ENCODE data around the gene RAPGEF1. TPM values are rescaled to one million over a fixed set of nuclear protein-coding genes. Genes with fewer than 3 reads are reported as not detected.
A peak's percentile ranks its signal among the peaks of the same experiment; 100 is the strongest.
"Not testable (repeated sequence)": the region's sequence is repeated elsewhere in the genome, so short reads cannot be mapped to it uniquely, and the experiment has no call there.

RAPGEF1 gene
- total RNA-seq, 4 donors from 2014 or later = 43.0 to 58.3 (median 51.7) TPM

DNA sequence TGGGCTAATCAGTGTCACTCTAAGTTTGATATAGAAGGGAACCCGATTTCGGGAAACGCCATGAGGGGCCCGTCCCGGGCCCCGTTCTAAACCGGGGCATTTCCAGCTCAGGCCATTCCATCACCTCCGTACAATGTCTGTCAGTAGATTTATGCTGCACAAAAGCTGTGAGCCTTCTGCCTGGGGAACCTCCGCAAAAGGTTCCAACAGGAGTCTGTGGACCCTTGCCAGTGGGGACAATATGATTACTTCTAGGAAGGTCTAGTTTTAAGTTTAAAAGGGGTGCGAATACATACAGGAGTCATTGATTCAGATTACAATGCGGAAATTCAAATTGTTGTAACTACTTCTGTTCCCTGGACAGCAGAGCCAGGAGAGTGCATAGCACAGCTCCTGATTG lies 57.6 kb downstream of the RAPGEF1 start:
- WGBS = 70% methylated on average over 11 of the region's 11 CpGs
- H3K9me3 ChIP-seq = no peaks in the 10 kb centered on the region
- no peaks in the 10 kb centered on the region for H3K27me3 ChIP-seq
- H3K4me3 ChIP-seq = no peak overlapping the region
- peak overlapping the region; percentile 14 for H3K27ac ChIP-seq
- no peak for TF ChIP-seq POLR2A (IDR thresholded peaks at IDR 0.05)
- TF ChIP-seq, protein P1, sequence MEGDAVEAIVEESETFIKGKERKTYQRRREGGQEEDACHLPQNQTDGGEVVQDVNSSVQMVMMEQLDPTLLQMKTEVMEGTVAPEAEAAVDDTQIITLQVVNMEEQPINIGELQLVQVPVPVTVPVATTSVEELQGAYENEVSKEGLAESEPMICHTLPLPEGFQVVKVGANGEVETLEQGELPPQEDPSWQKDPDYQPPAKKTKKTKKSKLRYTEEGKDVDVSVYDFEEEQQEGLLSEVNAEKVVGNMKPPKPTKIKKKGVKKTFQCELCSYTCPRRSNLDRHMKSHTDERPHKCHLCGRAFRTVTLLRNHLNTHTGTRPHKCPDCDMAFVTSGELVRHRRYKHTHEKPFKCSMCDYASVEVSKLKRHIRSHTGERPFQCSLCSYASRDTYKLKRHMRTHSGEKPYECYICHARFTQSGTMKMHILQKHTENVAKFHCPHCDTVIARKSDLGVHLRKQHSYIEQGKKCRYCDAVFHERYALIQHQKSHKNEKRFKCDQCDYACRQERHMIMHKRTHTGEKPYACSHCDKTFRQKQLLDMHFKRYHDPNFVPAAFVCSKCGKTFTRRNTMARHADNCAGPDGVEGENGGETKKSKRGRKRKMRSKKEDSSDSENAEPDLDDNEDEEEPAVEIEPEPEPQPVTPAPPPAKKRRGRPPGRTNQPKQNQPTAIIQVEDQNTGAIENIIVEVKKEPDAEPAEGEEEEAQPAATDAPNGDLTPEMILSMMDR (IDR thresholded peaks at IDR 0.05) = no peak
- DNase-seq (ENCODE audit: low spot score in 2 of 2) = no peak
- H3K4me1 ChIP-seq = peaks cover 42% of the 10 kb centered on the region
- H3K36me3 ChIP-seq = no peaks in the 10 kb centered on the region

DNA sequence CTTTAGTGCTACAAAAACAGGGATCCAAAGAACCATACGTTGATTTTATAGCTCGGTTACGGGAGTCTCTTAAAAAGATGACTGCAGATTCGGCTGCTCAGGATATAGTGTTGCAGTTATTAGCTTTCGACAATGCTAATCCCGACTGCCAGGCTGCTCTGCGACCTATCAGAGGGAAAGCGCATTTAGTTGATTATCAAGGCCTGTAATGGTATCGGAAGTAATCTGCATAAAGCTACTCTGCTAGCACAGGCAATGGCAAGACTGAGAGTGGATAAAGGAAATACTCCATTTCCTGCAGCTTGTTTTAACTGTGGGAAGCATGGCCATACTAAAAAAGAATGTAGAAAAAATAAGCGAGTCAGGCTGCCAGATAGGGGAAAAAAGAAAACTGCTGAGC lies 58.0 kb downstream of the RAPGEF1 start:
- not testable (repeated sequence) for H3K27me3 ChIP-seq; H3K27ac ChIP-seq; H3K9me3 ChIP-seq; H3K36me3 ChIP-seq; H3K4me3 ChIP-seq; DNase-seq (ENCODE audit: low spot score in 2 of 2)
- H3K4me1 ChIP-seq = peaks cover 47% of the 10 kb centered on the region
- WGBS = 66% methylated on average over 10 of the region's 10 CpGs

DNA sequence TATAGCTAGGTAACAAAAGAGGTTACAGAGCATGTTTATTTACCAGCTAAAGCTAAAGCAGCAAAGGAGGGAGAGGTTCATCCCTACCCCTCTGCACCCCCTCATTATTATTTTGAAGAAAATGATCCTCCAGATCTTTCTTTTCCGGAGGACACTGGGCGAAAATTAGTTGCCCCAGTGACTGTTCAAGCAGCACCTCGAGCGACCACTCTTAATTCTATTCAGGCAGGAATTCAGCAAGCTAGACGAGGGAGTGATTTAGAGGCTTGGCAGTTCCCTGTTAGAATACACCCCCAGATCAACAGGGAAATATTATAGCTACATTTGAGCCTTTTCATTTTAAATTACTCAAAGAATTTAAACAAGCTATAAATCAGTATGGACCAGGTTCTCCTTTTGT lies 58.8 kb downstream of the RAPGEF1 start:
- not testable (repeated sequence) for H3K27me3 ChIP-seq; DNase-seq (ENCODE audit: low spot score in 2 of 2); H3K4me3 ChIP-seq; H3K27ac ChIP-seq; H3K36me3 ChIP-seq; H3K9me3 ChIP-seq
- 88% methylated on average over 5 of the region's 5 CpGs for WGBS
- H3K4me1 ChIP-seq = peaks cover 54% of the 10 kb centered on the region

DNA sequence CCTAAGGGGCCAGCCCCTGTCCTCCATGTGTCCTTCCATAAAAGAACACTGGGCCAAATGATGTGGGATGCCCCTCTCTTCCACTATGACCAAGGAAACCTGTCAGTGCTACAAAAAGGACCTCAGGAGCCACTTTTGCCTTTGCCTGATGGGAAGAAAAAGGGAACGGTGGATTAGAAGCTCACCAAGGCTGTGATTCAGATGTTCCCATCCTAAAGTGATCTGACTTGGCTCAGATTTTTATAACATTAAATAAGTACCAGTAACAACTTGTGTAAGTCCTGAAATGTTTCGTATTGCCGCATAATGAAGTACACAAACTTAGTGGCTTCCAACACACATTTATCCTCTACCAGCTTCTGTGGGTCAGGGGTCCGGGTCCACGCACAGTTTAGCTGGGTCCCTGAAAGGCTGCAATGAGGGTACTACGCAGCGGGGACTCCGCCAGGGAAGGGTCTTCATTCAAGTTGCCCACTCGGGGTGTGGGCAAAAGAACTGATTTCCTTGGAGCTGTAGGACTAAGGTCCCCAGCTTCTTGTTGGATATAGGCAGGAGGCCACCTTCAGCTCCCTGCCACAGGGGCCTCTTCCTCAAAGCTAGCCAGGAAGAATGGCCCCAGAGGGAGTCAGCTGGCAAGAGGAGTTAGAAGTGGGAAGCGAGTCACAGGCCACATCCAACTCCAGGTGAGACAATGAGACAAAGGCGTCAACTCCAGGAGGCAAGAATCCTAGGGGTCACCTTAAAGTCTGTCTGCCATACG lies 60.4 kb downstream of the RAPGEF1 start:
- H3K4me3 ChIP-seq = no peak overlapping the region
- no peaks in the 10 kb centered on the region for H3K36me3 ChIP-seq
- H3K9me3 ChIP-seq = no peaks in the 10 kb centered on the region
- peak overlapping the region; percentile 91 for H3K27ac ChIP-seq
- peaks cover 71% of the 10 kb centered on the region for H3K4me1 ChIP-seq
- DNase-seq (ENCODE audit: low spot score in 2 of 2) = peak in 1 of 2 donors; percentile 44
- TF ChIP-seq, protein P1 (IDR thresholded peaks at IDR 0.05) = no peak
- TF ChIP-seq POLR2AphosphoS5 (IDR thresholded peaks at IDR 0.05) = no peak
- TF ChIP-seq EP300 (IDR thresholded peaks at IDR 0.05) = no peak
- no peak for TF ChIP-seq POLR2A (IDR thresholded peaks at IDR 0.05)
- H3K27me3 ChIP-seq = no peaks in the 10 kb centered on the region
- 70% methylated on average over 12 of the region's 12 CpGs for WGBS

DNA sequence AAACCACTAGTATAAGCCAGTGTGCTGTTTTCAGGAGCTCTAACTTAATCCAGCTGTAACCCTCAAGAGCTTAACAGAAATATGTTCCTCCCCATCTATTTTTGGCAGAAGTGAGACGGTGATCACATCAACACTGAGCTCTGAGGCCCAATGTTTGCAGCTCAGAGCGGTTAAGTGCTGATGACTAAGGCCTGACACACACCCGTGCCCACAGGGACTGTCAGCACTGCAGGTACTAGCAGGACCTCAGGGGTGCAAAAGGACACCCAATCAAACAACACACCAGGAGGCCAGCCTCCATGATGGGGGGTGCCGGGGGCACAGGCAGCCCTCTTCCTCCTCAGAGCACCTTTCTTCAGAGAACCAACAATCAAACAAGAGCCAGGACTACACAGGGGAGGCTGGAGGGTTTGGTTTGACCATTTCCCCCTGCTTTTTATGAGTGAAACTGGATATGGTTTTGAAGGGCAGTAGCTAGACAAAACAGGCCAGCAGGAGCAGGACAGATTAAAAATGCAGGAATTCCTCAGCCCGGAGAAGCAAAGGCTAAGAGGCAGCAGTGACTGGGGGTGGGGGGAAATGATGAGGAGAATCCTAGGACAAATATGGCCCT lies 61.3 kb downstream of the RAPGEF1 start:
- Histone ChIP-seq H3K36me3 (no peaks in the 10 kb centered on the region), H3K9me3 (no peaks in the 10 kb centered on the region), H3K4me3 (no peak overlapping the region), H3K27ac (peak overlapping the region; percentile 91), H3K4me1 (peaks cover 79% of the 10 kb centered on the region), H3K27me3 (no peaks in the 10 kb centered on the region)
- peak in 1 of 2 donors; percentile 85 for DNase-seq (ENCODE audit: low spot score in 2 of 2)
- 22% methylated on average over 5 of the region's 5 CpGs for WGBS
- TF ChIP-seq POLR2AphosphoS5 (IDR thresholded peaks at IDR 0.05) (peak in 2 of 3 donors; percentile 42 to 61), POLR2A (IDR thresholded peaks at IDR 0.05) (no peak)

DNA sequence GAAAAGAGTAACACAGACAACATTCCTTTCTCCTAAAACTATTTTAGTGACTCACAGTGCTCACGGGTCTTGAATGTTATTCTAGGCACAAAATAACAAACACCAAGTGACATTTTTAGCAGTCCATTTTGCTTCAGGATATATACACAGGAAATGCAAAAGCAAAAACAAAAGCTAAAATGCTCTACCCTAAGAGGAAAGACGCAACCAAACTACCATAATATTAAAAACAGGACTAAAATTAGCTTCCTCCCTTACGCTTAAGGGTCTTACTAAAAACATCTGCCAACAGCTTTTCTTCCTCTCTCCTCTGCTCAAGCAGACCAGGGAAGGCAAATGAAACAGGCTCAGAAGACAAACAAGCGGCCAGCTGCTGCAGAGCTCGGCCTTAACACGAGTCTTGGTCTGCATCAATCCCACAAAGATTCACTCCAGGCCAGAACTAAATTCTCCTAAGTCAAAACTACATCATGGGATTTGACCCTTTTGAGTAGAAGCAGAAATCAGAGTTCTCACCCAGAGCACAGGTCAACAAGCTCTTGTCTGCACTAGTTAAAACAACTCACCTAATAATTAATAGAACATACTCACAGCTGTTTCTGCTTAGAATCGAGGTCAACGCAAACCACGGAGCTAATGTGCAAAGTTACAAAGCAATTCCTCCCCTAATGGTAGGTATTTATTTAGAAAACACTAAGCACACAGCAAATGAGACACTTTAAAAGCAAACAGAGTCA lies 62.3 kb downstream of the RAPGEF1 start:
- no peaks in the 10 kb centered on the region for H3K36me3 ChIP-seq
- WGBS = 22% methylated on average over 9 of the region's 9 CpGs
- no peak for TF ChIP-seq EP300 (IDR thresholded peaks at IDR 0.05)
- TF ChIP-seq POLR2A (IDR thresholded peaks at IDR 0.05) = no peak
- no peak for TF ChIP-seq POLR2AphosphoS5 (IDR thresholded peaks at IDR 0.05)
- TF ChIP-seq, protein P1 (IDR thresholded peaks at IDR 0.05) = no peak
- no peaks in the 10 kb centered on the region for H3K27me3 ChIP-seq
- peak overlapping the region; percentile 91 for H3K27ac ChIP-seq
- peak overlapping the region; percentile 26 for H3K4me3 ChIP-seq
- H3K4me1 ChIP-seq = peaks cover 87% of the 10 kb centered on the region
- no peaks in the 10 kb centered on the region for H3K9me3 ChIP-seq
- no peak for DNase-seq (ENCODE audit: low spot score in 2 of 2)
